ENCODE results near the gene ARNT2. TPM values are rescaled to one million over a fixed set of nuclear protein-coding genes. Genes with fewer than 3 reads are reported as not detected.

The ARNT2 gene
- total and polyA plus RNA-seq, 2 donors (not counting 1 experiment from before 2014, with no cell fraction given) = 15.5 to 61.2 TPM

DNA sequence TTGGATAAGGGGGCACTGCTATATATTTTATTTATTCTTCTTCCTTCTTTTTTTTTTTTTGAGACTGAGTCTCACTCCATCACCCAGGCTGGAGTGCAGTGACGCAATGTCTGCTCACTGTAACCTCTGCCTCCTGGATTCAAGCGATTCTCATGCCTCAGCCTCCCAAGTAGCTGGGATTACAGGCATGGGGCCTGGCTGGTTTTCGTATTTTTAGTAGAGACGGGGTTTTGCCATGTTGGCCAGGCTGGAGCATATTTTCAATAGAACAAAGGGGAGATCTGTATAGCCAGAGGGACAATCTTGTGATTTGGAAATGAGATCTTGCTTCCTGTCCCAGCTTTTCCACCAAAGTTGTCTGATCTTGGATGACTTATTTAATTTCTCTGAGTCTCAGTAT is 157.9 kb downstream of the ARNT2 start:
- Histone ChIP-seq H3K4me3 (replicated peaks in 1 of 4; ENCODE audit: control extremely low read depth in 1 of 4, insufficient read depth in 1 of 4, low read depth in 3 of 4, low read length in 4 of 4) (no peak overlapping the region), H2AFZ (ENCODE audit: low read length) (no peak overlapping the region), H3K4me1 (ENCODE audit: control insufficient read depth, extremely low read depth, insufficient read depth, low read length) (peaks cover 3% of the 10 kb centered on the region), H3K79me2 (ENCODE audit: control insufficient read depth, insufficient read depth, low read length) (no peaks in the 10 kb centered on the region), H3K4me2 (ENCODE audit: extremely low read depth, insufficient read depth, low read length) (no peak overlapping the region), H3K27me3 (ENCODE audit: control insufficient read depth, insufficient read depth, low read length) (no peaks in the 10 kb centered on the region), H3K9me3 (ENCODE audit: control insufficient read depth, insufficient read depth, low read depth, low read length) (no peaks in the 10 kb centered on the region), H3K36me3 (ENCODE audit: control insufficient read depth, insufficient read depth, low read length) (peaks cover 12% of the 10 kb centered on the region), H4K20me1 (ENCODE audit: control insufficient read depth, extremely low read depth, insufficient read depth, low read length) (no peaks in the 10 kb centered on the region), H3K27ac (ENCODE audit: insufficient read depth, low read length) (no peak overlapping the region), H3K9ac (ENCODE audit: insufficient read depth, low read length) (no peak overlapping the region)
- no peak for DNase-seq (ENCODE audit: low read depth in 2 of 2)
- TF ChIP-seq, protein P1, sequence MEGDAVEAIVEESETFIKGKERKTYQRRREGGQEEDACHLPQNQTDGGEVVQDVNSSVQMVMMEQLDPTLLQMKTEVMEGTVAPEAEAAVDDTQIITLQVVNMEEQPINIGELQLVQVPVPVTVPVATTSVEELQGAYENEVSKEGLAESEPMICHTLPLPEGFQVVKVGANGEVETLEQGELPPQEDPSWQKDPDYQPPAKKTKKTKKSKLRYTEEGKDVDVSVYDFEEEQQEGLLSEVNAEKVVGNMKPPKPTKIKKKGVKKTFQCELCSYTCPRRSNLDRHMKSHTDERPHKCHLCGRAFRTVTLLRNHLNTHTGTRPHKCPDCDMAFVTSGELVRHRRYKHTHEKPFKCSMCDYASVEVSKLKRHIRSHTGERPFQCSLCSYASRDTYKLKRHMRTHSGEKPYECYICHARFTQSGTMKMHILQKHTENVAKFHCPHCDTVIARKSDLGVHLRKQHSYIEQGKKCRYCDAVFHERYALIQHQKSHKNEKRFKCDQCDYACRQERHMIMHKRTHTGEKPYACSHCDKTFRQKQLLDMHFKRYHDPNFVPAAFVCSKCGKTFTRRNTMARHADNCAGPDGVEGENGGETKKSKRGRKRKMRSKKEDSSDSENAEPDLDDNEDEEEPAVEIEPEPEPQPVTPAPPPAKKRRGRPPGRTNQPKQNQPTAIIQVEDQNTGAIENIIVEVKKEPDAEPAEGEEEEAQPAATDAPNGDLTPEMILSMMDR (conservative IDR thresholded peaks at IDR 0.05 in 1 of 2, IDR thresholded peaks at IDR 0.05 in 1 of 2; ENCODE audit: low read depth in 1 of 2, low read length in 2 of 2) = no peak
- no peak for TF ChIP-seq EZH2 (IDR thresholded peaks at IDR 0.05; ENCODE audit: low read length, missing control alignments)

DNA sequence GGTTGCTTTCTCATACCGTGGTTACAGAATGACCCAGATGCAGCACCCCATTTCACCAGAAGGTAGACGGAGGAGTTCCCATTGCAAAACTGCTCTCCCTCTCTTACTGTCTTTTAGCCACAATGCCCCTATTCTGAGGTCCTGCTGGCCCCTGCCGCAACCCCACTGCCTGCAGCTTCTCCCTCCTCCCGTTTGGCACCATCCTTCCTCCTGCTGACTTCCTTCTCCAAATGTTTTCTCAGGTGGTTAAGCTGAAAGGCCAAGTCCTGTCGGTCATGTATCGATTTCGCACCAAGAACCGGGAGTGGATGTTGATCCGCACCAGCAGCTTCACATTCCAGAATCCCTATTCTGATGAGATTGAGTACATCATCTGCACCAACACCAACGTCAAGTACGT is 158.7 kb downstream of the ARNT2 start:
- Histone ChIP-seq H2AFZ (ENCODE audit: low read length) (no peak overlapping the region), H4K20me1 (ENCODE audit: control insufficient read depth, extremely low read depth, insufficient read depth, low read length) (no peaks in the 10 kb centered on the region), H3K9me3 (ENCODE audit: control insufficient read depth, insufficient read depth, low read depth, low read length) (no peaks in the 10 kb centered on the region), H3K27ac (ENCODE audit: insufficient read depth, low read length) (no peak overlapping the region), H3K4me1 (ENCODE audit: control insufficient read depth, extremely low read depth, insufficient read depth, low read length) (peaks cover 8% of the 10 kb centered on the region), H3K9ac (ENCODE audit: insufficient read depth, low read length) (no peak overlapping the region), H3K36me3 (ENCODE audit: control insufficient read depth, insufficient read depth, low read length) (peaks cover 10% of the 10 kb centered on the region), H3K79me2 (ENCODE audit: control insufficient read depth, insufficient read depth, low read length) (no peaks in the 10 kb centered on the region), H3K27me3 (ENCODE audit: control insufficient read depth, insufficient read depth, low read length) (no peaks in the 10 kb centered on the region), H3K4me3 (replicated peaks in 1 of 4; ENCODE audit: control extremely low read depth in 1 of 4, insufficient read depth in 1 of 4, low read depth in 3 of 4, low read length in 4 of 4) (no peak overlapping the region), H3K4me2 (ENCODE audit: extremely low read depth, insufficient read depth, low read length) (no peak overlapping the region)
- DNase-seq (ENCODE audit: low read depth in 2 of 2) = no peak
- TF ChIP-seq, protein P1 (conservative IDR thresholded peaks at IDR 0.05 in 1 of 2, IDR thresholded peaks at IDR 0.05 in 1 of 2; ENCODE audit: low read depth in 1 of 2, low read length in 2 of 2) = no peak
- TF ChIP-seq EZH2 (IDR thresholded peaks at IDR 0.05; ENCODE audit: low read length, missing control alignments) = no peak

DNA sequence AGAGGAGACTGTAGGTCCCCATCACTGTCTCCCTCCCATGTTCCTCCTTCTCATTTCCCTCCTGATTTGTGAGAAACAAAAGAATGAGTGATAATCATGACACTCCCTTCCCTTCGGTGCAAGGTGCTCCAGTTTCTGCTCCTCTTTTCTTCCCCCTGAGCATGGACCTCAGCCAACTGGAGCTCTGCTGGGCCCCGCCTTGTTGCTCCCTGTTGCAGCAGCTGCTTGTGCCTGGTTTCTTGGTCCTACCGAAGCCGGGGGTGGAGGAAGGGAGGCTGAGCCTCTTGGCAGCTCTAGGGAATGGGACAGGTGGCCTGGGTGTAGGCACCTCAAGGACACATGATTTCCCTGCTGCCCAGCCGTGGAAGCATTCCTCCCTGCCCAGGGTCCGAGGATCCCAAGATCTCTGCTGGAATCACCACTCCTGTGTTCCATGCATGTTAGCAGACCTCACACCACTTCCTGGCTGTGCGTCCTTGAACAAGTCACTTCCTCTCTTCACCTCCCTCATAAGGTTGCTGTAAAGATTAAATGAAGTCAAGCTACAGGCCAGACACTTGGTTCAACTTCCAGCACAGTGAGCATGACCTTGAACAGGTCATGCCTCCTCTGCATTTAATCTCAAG is 159.3 kb downstream of the ARNT2 start:
- Histone ChIP-seq H3K79me2 (ENCODE audit: control insufficient read depth, insufficient read depth, low read length) (no peaks in the 10 kb centered on the region), H3K9me3 (ENCODE audit: control insufficient read depth, insufficient read depth, low read depth, low read length) (no peaks in the 10 kb centered on the region), H4K20me1 (ENCODE audit: control insufficient read depth, extremely low read depth, insufficient read depth, low read length) (no peaks in the 10 kb centered on the region), H2AFZ (ENCODE audit: low read length) (no peak overlapping the region), H3K4me3 (replicated peaks in 1 of 4; ENCODE audit: control extremely low read depth in 1 of 4, insufficient read depth in 1 of 4, low read depth in 3 of 4, low read length in 4 of 4) (no peak overlapping the region), H3K9ac (ENCODE audit: insufficient read depth, low read length) (no peak overlapping the region), H3K4me1 (ENCODE audit: control insufficient read depth, extremely low read depth, insufficient read depth, low read length) (peaks cover 11% of the 10 kb centered on the region), H3K27ac (ENCODE audit: insufficient read depth, low read length) (no peak overlapping the region), H3K36me3 (ENCODE audit: control insufficient read depth, insufficient read depth, low read length) (peaks cover 10% of the 10 kb centered on the region), H3K4me2 (ENCODE audit: extremely low read depth, insufficient read depth, low read length) (no peak overlapping the region), H3K27me3 (ENCODE audit: control insufficient read depth, insufficient read depth, low read length) (no peaks in the 10 kb centered on the region)
- TF ChIP-seq, protein P1 (conservative IDR thresholded peaks at IDR 0.05 in 1 of 2, IDR thresholded peaks at IDR 0.05 in 1 of 2; ENCODE audit: low read depth in 1 of 2, low read length in 2 of 2) = no peak
- no peak for TF ChIP-seq EZH2 (IDR thresholded peaks at IDR 0.05; ENCODE audit: low read length, missing control alignments)
- DNase-seq (ENCODE audit: low read depth in 2 of 2) = no peak
